Measurements from ENCODE around the gene CDH13.

The CDH13 gene

DNA sequence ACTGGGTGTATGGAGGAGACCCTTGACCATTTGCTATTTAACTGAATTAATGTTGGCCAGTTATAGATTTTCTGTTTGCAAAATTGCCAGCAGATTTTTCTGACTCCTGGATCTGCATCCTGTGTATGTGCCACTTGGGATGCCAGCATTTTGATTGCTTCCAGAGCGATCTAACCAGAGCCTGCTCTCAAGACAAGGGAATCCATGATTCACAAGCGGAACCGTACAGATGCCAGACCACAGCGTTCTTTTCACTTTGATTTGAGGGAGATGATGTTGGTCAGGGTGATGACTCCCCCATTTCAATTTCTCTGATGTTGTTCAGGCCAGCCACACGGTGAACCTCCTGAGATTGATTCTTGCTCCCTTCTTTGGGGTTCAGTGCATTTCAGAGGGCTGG is 228.7 kb downstream of the CDH13 start:
- no peak for DNase-seq

GRCh38 chr16:82857693-82858365 is 231.1 kb downstream of the CDH13 start:
- no peak for DNase-seq

DNA sequence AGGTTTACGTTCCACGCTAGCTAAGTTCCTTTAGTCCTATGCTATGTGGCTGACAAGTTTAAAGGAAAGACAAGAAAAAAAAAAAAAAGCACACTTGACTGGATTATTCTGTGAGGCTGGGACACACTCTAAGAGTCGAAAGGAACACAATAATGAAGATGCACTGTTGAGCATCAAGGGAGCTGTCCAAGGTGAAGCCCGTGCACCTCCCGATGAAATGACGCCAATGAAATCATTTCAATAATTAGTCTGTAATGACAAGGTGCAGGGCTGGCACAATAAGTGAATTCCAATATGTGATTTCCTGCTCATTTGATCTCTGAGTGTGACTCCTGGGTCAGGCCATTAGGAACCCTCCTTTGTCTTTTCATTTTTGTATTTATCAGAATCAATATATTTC is 232.9 kb downstream of the CDH13 start:
- no peak for DNase-seq

DNA sequence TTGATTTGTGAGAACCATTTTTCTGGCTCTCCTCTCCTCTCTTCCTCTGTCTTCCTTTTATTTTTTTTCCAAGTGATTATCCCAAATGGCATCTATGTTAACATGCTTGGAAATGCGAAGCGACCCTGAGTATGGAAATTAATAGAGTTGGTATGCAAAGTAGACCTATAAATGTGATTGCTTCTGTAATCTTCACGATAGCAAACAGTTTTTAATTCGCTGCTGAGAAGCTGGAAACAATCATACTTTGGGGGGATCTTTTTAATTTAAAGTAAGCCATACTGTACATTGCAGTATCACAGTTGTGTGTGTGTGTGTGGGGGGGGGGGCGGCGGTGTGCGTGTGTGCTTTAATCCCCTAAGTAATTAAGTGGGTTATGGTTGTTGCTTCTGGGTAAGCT is 233.3 kb downstream of the CDH13 start:
- no peak for DNase-seq

GRCh38 chr16:82862057-82862456 is 235.3 kb downstream of the CDH13 start:
- no peak for DNase-seq

GRCh38 chr16:82864332-82865040 is 237.7 kb downstream of the CDH13 start:
- no peak for DNase-seq

GRCh38 chr16:82865412-82865811 is 238.6 kb downstream of the CDH13 start:
- DNase-seq = no peak

DNA sequence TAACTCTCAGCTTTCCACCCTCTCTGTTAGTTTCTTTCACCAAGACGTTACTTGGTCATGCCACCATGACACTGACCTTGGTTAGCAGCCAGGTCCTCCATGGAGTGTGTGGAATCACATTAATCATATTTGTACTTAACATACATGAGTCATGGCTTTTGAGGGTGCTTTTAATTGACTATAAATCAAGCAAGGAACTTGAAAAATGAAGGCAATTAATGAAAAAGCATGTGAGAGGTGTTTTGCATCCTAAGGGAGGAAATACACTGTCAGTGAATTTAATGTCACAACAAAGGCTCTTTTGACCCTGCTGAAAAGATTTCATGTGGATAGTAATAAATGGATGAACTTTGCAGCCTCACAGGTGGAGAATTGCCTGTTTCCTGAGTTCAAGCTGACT is 240.7 kb downstream of the CDH13 start:
- DNase-seq = no peak

- no peak for DNase-seq
Measured at GRCh38 chr16:82874271-82874670, 247.5 kb downstream of the CDH13 start.

GRCh38 chr16:82874672-82875071 is 247.9 kb downstream of the CDH13 start:
- no peak for DNase-seq

DNA sequence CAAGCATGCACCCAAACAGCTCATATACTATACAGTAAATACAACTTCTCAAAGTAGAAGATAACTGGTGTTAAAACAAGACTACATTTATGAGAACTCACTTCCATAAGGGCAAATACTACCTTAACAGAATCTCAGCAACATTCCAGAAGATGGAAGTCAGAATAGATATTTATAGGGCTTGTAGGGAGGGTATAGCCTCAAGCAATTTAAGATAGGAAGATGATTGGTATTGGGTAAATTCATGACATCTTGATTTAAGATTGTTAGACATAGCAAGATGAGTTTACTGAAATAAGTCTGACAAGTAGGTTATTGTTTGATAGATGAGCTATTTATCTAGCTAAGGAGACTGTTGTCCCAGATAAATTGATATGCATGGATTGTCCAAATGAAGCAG is 250.2 kb downstream of the CDH13 start:
- no peak for DNase-seq

GRCh38 chr16:82878466-82878865 is 251.7 kb downstream of the CDH13 start:
- DNase-seq = no peak

- DNase-seq = no peak
Measured at GRCh38 chr16:82880346-82880745, 253.6 kb downstream of the CDH13 start.

DNA sequence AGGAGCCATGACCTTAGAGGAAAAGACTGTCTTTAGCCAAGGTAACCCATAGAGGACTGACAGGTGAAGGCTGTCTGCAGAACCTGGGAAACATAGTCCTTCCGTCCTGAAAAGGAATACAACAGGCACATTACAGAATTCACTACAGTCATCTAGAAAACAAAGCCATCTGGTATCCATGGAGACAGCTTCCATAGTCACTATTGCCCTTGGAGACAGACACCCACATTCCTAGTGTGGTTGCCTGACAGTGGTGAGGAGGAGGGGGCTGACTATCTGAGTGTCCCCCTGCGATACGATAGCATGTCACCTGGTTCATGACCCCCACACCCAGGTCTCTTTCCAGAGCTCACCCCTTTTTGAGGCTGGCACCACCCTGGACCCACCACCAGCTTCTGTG is 254.7 kb downstream of the CDH13 start:
- no peak for DNase-seq

GRCh38 chr16:82882226-82882625 is 255.5 kb downstream of the CDH13 start:
- no peak for DNase-seq

- no peak for DNase-seq
Measured at GRCh38 chr16:82882982-82883835, 256.4 kb downstream of the CDH13 start.

GRCh38 chr16:82884320-82884898 is 257.6 kb downstream of the CDH13 start:
- DNase-seq = no peak

DNA sequence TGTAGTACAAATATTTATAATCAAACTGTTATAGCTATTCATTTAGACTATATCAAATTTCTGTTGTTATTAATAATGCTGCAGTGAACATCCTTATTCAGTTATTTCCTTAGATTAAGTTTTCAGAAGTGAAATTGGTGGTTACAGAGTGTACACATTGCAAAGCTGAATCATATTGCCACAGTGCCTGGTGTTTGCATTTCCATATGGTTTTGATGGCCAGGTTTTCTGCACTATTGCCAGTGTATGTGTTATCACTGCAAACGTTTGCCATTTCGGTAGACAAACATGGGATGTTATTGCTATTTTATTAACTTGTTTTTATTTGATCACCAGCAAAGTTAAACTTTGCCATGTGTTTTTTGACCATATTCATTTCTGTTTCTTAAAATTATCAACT is 259.4 kb downstream of the CDH13 start:
- DNase-seq = no peak

DNA sequence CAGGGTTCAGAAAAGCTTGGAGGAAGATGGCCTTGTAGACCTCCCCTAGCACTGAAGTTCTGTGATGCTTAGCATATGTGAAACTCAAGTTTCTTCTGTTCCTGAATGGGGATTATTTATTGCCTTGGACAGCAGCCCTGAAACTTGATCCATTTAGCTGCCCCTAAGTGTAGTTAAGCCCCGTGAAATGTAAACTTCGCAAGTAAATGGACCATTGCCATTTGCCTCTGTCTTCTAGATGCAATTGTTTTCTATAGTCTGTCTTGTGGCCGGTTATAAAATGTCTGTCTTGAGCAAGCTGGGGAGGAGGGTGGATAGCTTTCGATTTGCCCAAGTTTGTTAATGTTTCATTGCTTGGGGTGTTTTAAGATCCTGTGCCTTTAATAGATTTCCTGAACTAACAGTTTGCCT is 261.8 kb downstream of the CDH13 start:
- DNase-seq = no peak

DNA sequence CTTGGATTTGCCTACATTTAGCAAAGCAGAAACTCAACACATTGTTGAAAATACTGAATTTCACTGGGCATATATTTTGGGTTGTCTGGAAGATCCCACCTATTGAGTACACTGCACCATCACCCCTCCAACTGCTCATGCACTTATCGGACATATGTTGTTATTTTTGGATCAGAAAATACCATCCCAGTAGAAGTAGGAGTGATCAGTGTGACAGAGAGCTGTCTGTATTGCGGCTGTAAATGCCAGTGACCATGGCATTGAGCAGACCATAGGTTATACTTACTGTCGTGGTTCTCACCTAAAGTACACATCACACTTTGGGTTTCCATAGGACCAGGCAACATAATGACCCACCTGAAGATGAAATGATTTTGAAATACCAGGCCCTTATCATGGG is 264.7 kb downstream of the CDH13 start:
- no peak for DNase-seq

DNA sequence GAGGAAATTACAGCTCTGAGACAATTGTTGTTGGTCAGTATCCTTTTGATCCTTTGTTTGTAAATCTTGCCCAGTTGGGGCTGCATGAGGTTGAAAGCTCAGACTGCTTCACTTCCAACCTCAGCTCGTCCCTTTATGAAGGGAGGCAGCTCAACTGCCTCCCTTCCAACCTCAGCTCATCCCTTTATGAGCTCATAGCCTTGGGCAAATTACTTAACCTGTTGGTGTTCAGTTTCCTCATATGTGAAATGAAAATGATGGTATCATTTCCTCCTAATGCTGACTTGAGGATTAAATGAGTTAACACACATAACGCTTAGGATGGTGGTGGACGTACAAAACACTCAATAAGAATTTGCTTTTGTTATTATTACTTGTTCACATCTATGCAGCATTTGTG is 265.1 kb downstream of the CDH13 start:
- no peak for DNase-seq

DNA sequence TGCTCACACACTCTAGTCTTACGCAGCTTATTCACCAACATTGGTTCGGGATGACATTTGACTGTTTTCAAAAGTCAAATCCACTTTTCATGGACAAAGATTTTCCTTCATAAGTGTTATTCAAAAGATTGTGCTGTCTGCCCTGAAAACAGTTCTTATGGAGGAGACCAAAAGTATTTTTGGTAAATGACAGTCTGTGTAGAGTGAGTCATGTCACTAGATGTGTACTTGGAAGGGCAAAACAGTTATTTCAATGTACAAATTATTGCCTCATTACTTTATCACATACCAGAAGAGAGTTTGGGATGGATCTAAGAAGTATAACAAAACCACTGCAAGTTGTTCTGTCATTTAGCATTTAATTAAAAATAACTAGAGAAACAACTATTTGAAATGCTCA is 265.6 kb downstream of the CDH13 start:
- DNase-seq = no peak

GRCh38 chr16:82895843-82896242 is 269.1 kb downstream of the CDH13 start:
- DNase-seq = no peak

DNA sequence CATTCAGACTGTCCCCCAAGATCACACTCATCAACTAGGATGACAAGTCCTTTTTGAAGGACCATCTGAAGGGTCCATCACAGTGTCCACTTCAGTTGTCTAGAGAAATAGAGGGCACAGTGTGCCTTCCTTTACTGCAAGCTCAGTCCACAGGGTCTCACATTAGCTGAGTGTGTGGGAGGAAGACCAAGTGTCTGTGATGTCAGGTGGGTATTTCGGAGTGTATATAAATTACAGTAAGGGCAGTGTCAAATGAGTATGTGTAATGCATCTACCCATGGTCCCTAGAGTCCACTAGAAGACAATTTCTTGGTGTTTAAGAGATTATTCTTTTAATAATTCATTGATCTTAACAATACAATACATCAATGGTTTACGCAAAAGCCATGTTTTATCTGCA is 272.2 kb downstream of the CDH13 start:
- DNase-seq = no peak

All from NCI-H345 (cell line).